Esophagus (tissue), 2 donors: Measurements from ENCODE around the gene SYT8. TPM values are rescaled to one million over a fixed set of nuclear protein-coding genes. Genes with fewer than 3 reads are reported as not detected.
"Not testable (repeated sequence)": the region's sequence is repeated elsewhere in the genome, so short reads cannot be mapped to it uniquely, and the experiment has no call there.

Experiments used
- H3K27ac ChIP-seq, 2 donors: one replicate each; pipeline ENCODE4 v1.5.1; 2013; ENCODE audit warnings: low read depth in 2 of 2, mild to moderate bottlenecking in 2 of 2, inconsistent platforms in 1 of 2, low read length in 1 of 2, moderate library complexity in 1 of 2
- H3K27me3 ChIP-seq, 2 donors: one replicate each; pipeline ENCODE4 v1.6.1; 2013; ENCODE audit warnings: low read length in 2 of 2, control low read depth in 1 of 2, mild to moderate bottlenecking in 1 of 2; ENCODE audit not compliant: insufficient read depth in 2 of 2, control insufficient read depth in 1 of 2
- H3K36me3 ChIP-seq, 2 donors: one replicate each; pipeline ENCODE4 v1.6.1; 2013; ENCODE audit warnings: low read length in 1 of 2; ENCODE audit not compliant: control insufficient read depth in 2 of 2, insufficient read depth in 2 of 2
- H3K4me1 ChIP-seq, 2 donors: one replicate each; pipeline ENCODE4 v1.6.1; 2013; ENCODE audit warnings: low read length in 1 of 2; ENCODE audit not compliant: control insufficient read depth in 2 of 2, insufficient read depth in 2 of 2
- H3K4me3 ChIP-seq, 2 donors: one replicate each; pipeline ENCODE4 v1.5.1; 2013; ENCODE audit warnings: low read length in 2 of 2, mild to moderate bottlenecking in 2 of 2, low read depth in 1 of 2, moderate library complexity in 1 of 2
- H3K9me3 ChIP-seq, 2 donors: one replicate each; pipeline ENCODE4 v1.6.1; 2013; ENCODE audit warnings: mild to moderate bottlenecking in 2 of 2, low read depth in 1 of 2, low read length in 1 of 2, moderate library complexity in 1 of 2; ENCODE audit not compliant: control insufficient read depth in 2 of 2, insufficient read depth in 1 of 2
- WGBS, 2 donors: extraction: QIAGEN DNeasy Blood & Tissue Kit; methylation state at CpG; one replicate each; pipeline ENCODE4 v1.1.7; 2013; 5-methylcytosine and 5-hydroxymethylcytosine counted together
- polyA plus RNA-seq, 2 donors: library from polyadenylated mRNA; stranded (reverse); fragments of 200-250 nt; gene quantifications; one replicate each; pipeline ENCODE4 v1.2.3, GENCODE V29; 2013
- donor health status: healthy with polysubstance abuse.
- donor health status: Bipolar disorder and iron deficiency.

The SYT8 gene
- polyA plus RNA-seq, 2 donors, result 38.9 to 360 TPM

GRCh38 chr11:1882265-1883238 is 47.8 kb downstream of the SYT8 start:
- 37 to 38% methylated on average over 22 to 23 of the region's 23 CpGs for WGBS, 2 donors
- H3K27me3 ChIP-seq, result no peaks in the 10 kb centered on the region
- H3K4me1 ChIP-seq, result peaks cover 0 to 17% of the 10 kb centered on the region in 2 donors
- no peak overlapping the region for H3K4me3 ChIP-seq
- peaks cover 0 to 25% of the 10 kb centered on the region in 2 donors for H3K36me3 ChIP-seq
- peak overlapping the region in 1 of 2 donors; percentile 34 for H3K27ac ChIP-seq
- no peaks in the 10 kb centered on the region for H3K9me3 ChIP-seq

- Histone ChIP-seq H3K27me3 (no peaks in the 10 kb centered on the region), H3K36me3 (peaks cover 0 to 29% of the 10 kb centered on the region in 2 donors), H3K27ac (no peak overlapping the region), H3K4me1 (peaks cover 3 to 9% of the 10 kb centered on the region in 2 donors), H3K9me3 (no peaks in the 10 kb centered on the region), H3K4me3 (no peak overlapping the region)
- WGBS, 2 donors, result 89 to 91% methylated on average over 14 of the region's 14 CpGs
These were observed 48.8 kb downstream of the SYT8 start for GRCh38 chr11:1883346-1884302.

- Histone ChIP-seq H3K9me3 (no peaks in the 10 kb centered on the region), H3K4me1 (peaks cover 5 to 11% of the 10 kb centered on the region in 2 donors), H3K4me3 (no peak overlapping the region), H3K36me3 (peaks cover 0 to 29% of the 10 kb centered on the region in 2 donors), H3K27ac (no peak overlapping the region), H3K27me3 (no peaks in the 10 kb centered on the region)
- WGBS, 2 donors, result 90 to 92% methylated on average over 5 of the region's 5 CpGs
These were observed 49.5 kb downstream of the SYT8 start for GRCh38 chr11:1884303-1884700.

- H3K27me3 ChIP-seq, H3K4me3 ChIP-seq, H3K27ac ChIP-seq, H3K9me3 ChIP-seq: not testable (repeated sequence)
- Histone ChIP-seq H3K4me1 (peaks cover 5 to 10% of the 10 kb centered on the region in 2 donors), H3K36me3 (peaks cover 0 to 26% of the 10 kb centered on the region in 2 donors)
- 88 to 92% methylated on average over 13 of the region's 13 CpGs for WGBS, 2 donors
These were observed 51.8 kb downstream of the SYT8 start for GRCh38 chr11:1886551-1886950.

Other genes with a start within 250 kb of the SYT8 start
- not detected for gene KRTAP5-1, start 249.7 kb upstream of the SYT8 start, polyA plus RNA-seq
- gene KRTAP5-2, start 236.7 kb upstream of the SYT8 start, polyA plus RNA-seq, result not detected
- gene KRTAP5-3, start 226.5 kb upstream of the SYT8 start, polyA plus RNA-seq, result not detected
- gene KRTAP5-4, start 212.9 kb upstream of the SYT8 start, polyA plus RNA-seq, result not detected
- gene KRTAP5-5, start 205.2 kb upstream of the SYT8 start, polyA plus RNA-seq, result not detected
- not detected for gene KRTAP5-6, start 137.8 kb upstream of the SYT8 start, polyA plus RNA-seq
- 1 to 10 TPM in 1 of 2 donors, under 1 TPM in 1; 0.73 to 1.1 TPM for gene IFITM10, start 84.4 kb upstream of the SYT8 start, polyA plus RNA-seq
- gene CTSD, start 71.1 kb upstream of the SYT8 start, polyA plus RNA-seq, result 100 to 1,000 TPM; 273 to 284 TPM
- 100 to 1,000 TPM in 1 of 2 donors, 1 to 10 TPM in 1; 9.8 to 166 TPM for gene TNNI2, start 4.0 kb downstream of the SYT8 start, polyA plus RNA-seq
- gene LSP1, start 18.1 kb downstream of the SYT8 start, polyA plus RNA-seq, result 100 to 1,000 TPM in 1 of 2 donors, 10 to 100 TPM in 1; 23.7 to 130 TPM
- gene PRR33, start 56.9 kb downstream of the SYT8 start, polyA plus RNA-seq, result under 1 TPM; 0.02 to 0.43 TPM
- gene TNNT3, start 84.7 kb downstream of the SYT8 start, polyA plus RNA-seq, result 1 to 10 TPM; 1.7 to 7.1 TPM
- gene MRPL23, start 112.3 kb downstream of the SYT8 start, polyA plus RNA-seq, result 100 to 1,000 TPM in 1 of 2 donors, 10 to 100 TPM in 1; 95.5 to 163 TPM
- 100 to 1,000 TPM in 1 of 2 donors, 10 to 100 TPM in 1; 47.6 to 177 TPM for gene H19, start 162.9 kb downstream of the SYT8 start, polyA plus RNA-seq